Stimulated activated CD8-positive, alpha-beta memory T cell treated with anti-CD3 and anti-CD28 coated beads, Interleukin-15, amount 100 ng/mL, for 48 hours (primary cell): ENCODE results near the gene DOCK6.

Experiments
- DNase-seq, 2 donors: peaks; one replicate each; pipeline ENCODE4 v3.0.0-alpha.2; 2020; ENCODE audit warnings: low read depth in 2 of 2

The DOCK6 gene

GRCh38 chr19:11273989-11274388, 11.7 kb upstream of the DOCK6 start:
- DNase-seq: no peak

GRCh38 chr19:11273296-11273695, 11.0 kb upstream of the DOCK6 start:
- DNase-seq: no peak

GRCh38 chr19:11269408-11269807, 7.1 kb upstream of the DOCK6 start:
- DNase-seq: no peak

GRCh38 chr19:11268783-11269267, 6.5 kb upstream of the DOCK6 start:
- no peak for DNase-seq

GRCh38 chr19:11267316-11268085, 5.2 kb upstream of the DOCK6 start:
- DNase-seq: no peak

GRCh38 chr19:11265785-11266236, 3.5 kb upstream of the DOCK6 start:
- DNase-seq: no peak

- no peak for DNase-seq
Measured at GRCh38 chr19:11265177-11265784, 3.0 kb upstream of the DOCK6 start.

GRCh38 chr19:11264452-11265176, 2.3 kb upstream of the DOCK6 start:
- no peak for DNase-seq

GRCh38 chr19:11263726-11264125, 1.4 kb upstream of the DOCK6 start:
- DNase-seq: no peak

- DNase-seq: no peak
Measured at GRCh38 chr19:11261431-11261970, 823 bp downstream of the DOCK6 start.

GRCh38 chr19:11260996-11261395, 1.3 kb downstream of the DOCK6 start:
- DNase-seq: no peak

- no peak for DNase-seq
Measured at GRCh38 chr19:11257846-11258380, 4.4 kb downstream of the DOCK6 start.

GRCh38 chr19:11256189-11256588, 6.1 kb downstream of the DOCK6 start:
- DNase-seq: no peak

- DNase-seq: no peak
Measured at GRCh38 chr19:11254666-11255065, 7.7 kb downstream of the DOCK6 start.

GRCh38 chr19:11252665-11253355, 9.5 kb downstream of the DOCK6 start:
- DNase-seq: no peak

- no peak for DNase-seq
Measured at GRCh38 chr19:11251650-11252314, 10.5 kb downstream of the DOCK6 start.

- DNase-seq: no peak
Measured at GRCh38 chr19:11251217-11251616, 11.1 kb downstream of the DOCK6 start.

GRCh38 chr19:11248852-11249251, 13.5 kb downstream of the DOCK6 start:
- DNase-seq: no peak

- no peak for DNase-seq
Measured at GRCh38 chr19:11247934-11248333, 14.4 kb downstream of the DOCK6 start.

GRCh38 chr19:11247391-11247790, 14.9 kb downstream of the DOCK6 start:
- no peak for DNase-seq

GRCh38 chr19:11246941-11247340, 15.4 kb downstream of the DOCK6 start:
- DNase-seq: no peak
